Measurements from ENCODE around the gene ERRFI1. TPM values are rescaled to one million over a fixed set of nuclear protein-coding genes. Genes with fewer than 3 reads are reported as not detected.

The ERRFI1 gene
- total RNA-seq, 1 donor from 2014 or later, result 2.0 TPM

DNA sequence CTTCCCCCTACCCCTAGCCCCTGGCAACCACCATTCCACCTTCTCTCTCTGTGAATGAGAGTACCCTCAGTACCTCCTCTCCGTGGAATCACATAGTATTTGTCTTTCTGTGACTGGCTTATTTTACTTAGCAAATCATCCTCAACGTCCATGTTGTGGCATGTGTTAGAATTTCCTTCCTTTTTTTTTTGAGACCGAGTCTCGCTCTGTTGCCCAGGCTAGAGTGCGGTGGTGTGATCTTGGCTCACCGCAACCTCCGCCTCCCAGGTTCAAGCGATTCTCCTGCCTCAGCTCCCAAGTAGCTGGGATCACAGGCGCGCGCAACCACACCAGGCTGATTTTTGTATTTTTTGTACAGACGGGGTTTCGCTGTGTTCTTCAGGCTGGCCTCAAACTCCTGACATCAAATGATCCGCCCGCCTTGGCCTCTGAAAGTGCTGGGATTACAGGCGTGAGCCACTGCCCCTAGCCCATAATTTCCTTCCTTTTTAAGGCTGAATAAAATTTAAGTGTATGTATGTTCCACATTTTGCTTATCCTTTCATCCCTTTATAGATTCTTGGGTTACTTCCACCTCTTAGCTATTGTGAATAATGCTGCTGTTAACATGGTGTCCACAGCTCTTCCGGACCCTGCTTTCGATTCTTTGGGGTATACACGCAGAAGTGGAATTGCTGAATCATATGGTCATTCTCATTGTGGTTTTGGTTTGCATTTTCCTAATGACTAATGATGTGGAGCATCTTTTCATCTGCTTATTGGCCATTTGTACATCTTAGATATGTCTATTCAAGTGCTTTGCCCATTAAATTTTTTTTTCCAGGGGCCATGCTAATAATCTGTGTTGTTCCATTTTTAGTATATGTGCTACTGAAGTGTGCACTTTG is 32.3 kb downstream of the ERRFI1 start:
- Mint-ChIP-seq H3K4me3 (no peak overlapping the region), H3K4me1 (no peaks in the 10 kb centered on the region), H3K27ac (no peak overlapping the region), H3K27me3 (no peaks in the 10 kb centered on the region), H3K36me3 (ENCODE audit: low read depth) (peaks cover 20% of the 10 kb centered on the region), H3K9me3 (no peaks in the 10 kb centered on the region)
- DNase-seq, result no peak
- intact Hi-C loops (cut with micrococcal nuclease), result no loop called here

DNA sequence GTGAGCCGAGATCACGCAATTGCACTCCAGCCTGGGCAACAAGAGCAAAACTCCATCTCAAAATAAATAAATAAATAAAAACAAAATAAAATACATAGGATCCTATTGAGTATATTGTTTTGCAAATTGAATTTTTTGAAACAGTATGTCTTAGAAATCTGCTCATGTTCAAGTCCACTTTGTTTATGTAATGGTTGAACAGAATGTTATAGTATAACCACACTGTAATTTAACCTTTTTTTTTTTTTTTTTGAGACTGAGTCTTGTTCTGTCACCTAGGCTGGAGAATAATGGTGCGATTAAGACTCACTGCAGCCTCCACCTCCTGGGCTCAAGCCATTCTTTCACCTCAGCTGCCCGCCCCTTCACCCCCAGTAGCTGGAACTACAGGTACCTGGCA is 33.2 kb downstream of the ERRFI1 start:
- no peaks in the 10 kb centered on the region for H3K4me1 Mint-ChIP-seq
- no peak overlapping the region for H3K27ac Mint-ChIP-seq
- no peaks in the 10 kb centered on the region for H3K27me3 Mint-ChIP-seq
- no peaks in the 10 kb centered on the region for H3K9me3 Mint-ChIP-seq
- no peak overlapping the region for H3K4me3 Mint-ChIP-seq
- intact Hi-C loops (cut with micrococcal nuclease), result no loop called here
- DNase-seq, result no peak
- peaks cover 21% of the 10 kb centered on the region for H3K36me3 Mint-ChIP-seq (ENCODE audit: low read depth)

DNA sequence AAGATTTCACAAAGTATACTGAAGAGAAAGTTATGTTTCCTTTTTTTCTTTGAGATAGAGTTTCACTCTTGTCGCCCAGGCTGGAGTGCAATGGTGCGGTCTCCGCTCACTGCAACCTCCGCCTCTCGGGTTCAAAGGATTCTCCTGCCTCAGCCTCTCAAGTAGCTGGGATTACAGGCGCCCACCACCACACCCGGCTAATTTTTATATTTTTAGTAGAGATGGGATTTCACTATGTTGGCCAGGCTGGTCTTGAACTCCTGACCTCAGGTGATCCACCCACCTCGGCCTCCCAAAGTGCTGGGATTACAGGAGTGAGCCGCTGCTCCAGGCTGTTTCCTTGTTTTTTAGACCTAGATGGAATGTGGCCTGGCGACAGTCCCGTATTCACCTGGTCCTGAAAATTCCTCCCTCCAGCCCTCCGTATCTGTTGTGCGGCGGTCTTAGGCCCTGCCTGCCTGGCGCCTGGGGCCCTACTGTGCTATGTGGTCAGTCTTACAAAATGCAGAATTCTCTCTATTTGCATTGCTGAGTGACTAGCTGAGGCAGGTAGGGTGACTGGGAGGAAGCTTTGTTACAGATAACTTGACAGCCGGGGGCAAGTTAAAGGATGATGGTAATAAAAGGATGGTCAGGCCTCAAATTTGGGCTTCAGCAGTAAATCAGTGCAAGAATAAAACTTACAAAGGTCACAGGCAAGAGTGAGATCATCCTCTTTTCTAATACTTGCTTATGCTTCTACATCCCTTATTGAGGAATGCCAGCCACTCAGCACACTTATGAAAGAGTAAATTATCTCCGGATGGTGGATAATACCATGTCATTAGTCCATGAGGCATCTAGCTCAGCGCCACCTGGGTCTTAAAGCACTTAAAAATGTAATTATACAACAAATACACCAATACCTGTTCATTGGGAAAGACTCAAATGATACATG is 34.3 kb downstream of the ERRFI1 start:
- no peaks in the 10 kb centered on the region for H3K4me1 Mint-ChIP-seq
- H3K27ac Mint-ChIP-seq, result no peak overlapping the region
- no peaks in the 10 kb centered on the region for H3K9me3 Mint-ChIP-seq
- peaks cover 23% of the 10 kb centered on the region for H3K36me3 Mint-ChIP-seq (ENCODE audit: low read depth)
- no peaks in the 10 kb centered on the region for H3K27me3 Mint-ChIP-seq
- no peak overlapping the region for H3K4me3 Mint-ChIP-seq
- intact Hi-C loops (cut with micrococcal nuclease), result no loop called here
- no peak for DNase-seq

DNA sequence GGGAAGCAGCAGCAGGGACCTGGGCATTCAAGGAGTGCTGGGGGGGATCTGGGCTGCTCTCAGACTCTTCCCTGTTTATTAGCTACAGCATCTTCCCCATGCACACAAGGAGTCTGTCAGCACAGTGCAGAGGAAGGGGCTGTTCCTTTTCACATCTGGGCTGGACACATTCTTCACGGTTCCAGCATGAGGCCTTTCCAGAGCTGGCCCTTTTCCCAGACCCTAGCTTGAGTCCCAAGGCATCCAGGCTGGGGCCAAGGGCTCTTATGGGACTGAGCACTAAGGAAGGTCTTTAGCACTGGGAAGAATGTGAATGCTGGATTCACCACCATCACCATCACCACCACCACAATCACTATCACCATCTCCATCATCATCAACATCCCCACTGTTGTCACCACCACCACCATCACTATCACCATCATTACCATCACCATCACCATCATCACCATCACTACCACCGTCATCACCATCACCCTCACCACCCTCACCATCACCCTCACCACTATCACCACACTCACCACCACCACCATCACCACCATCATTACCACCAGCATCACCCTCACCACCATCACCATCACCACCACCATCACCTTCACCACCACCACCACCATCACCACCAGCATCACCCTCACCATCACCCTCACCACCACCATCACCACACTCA is 36.2 kb downstream of the ERRFI1 start:
- no peak overlapping the region for H3K27ac Mint-ChIP-seq

DNA sequence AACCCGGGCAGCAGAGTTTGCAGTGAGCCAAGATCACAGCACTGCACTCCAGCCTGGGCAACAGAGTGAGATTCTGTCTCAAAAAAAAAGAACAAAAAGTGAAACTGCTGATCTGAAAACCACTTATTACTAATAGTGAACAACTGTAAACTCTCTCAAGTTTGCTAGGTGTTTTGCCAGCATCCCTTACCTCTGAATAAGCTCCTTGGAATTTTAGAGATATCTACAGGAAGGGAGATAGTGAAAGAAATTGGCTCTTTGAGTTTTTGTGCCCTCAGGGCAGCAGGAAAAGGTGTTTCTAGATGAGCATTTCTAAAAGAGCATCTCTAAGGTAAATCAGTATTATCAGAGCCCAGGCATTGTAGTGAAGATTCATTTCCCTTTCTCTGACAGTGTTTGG is 37.5 kb downstream of the ERRFI1 start:
- H3K36me3 Mint-ChIP-seq (ENCODE audit: low read depth), result peaks cover 48% of the 10 kb centered on the region

More for the DNA sequence above, 36.2 kb downstream of the ERRFI1 start:
- Mint-ChIP-seq H3K4me3 (no peak overlapping the region), H3K36me3 (ENCODE audit: low read depth) (peaks cover 37% of the 10 kb centered on the region), H3K27me3 (no peaks in the 10 kb centered on the region), H3K4me1 (peaks cover 1% of the 10 kb centered on the region), H3K9me3 (no peaks in the 10 kb centered on the region)
- no peak for DNase-seq
- intact Hi-C loops (cut with micrococcal nuclease), result no loop called here

DNA sequence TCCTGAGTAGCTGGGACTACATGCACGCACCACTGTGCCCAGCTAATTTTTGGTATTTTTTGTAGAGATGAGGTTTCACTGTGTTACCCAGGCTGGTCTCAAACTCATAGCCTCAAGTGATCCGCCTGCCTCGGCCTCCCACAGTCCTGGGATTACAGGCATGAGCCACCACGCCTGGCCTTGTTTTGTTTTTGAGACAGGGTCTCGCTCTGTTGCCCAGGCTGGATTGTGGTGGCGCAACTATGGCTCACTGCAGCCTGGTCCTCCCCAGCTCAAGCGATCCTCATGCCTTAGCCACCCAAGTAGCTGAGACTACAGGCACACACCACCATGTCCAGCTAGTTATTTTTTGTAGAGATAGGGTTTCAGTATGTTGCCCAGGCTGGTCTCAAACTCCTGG is 38.6 kb downstream of the ERRFI1 start:
- Mint-ChIP-seq H3K4me3 (no peak overlapping the region), H3K27me3 (no peaks in the 10 kb centered on the region), H3K9me3 (no peaks in the 10 kb centered on the region), H3K4me1 (peaks cover 3% of the 10 kb centered on the region), H3K27ac (no peak overlapping the region), H3K36me3 (ENCODE audit: low read depth) (peaks cover 49% of the 10 kb centered on the region)
- DNase-seq, result no peak
- intact Hi-C loops (cut with micrococcal nuclease), result no loop called here

More for the DNA sequence above, 37.5 kb downstream of the ERRFI1 start:
- Mint-ChIP-seq H3K27me3 (no peaks in the 10 kb centered on the region), H3K9me3 (no peaks in the 10 kb centered on the region), H3K4me1 (peaks cover 1% of the 10 kb centered on the region), H3K4me3 (no peak overlapping the region), H3K27ac (no peak overlapping the region)
- DNase-seq, result no peak
- intact Hi-C loops (cut with micrococcal nuclease), result no loop called here

DNA sequence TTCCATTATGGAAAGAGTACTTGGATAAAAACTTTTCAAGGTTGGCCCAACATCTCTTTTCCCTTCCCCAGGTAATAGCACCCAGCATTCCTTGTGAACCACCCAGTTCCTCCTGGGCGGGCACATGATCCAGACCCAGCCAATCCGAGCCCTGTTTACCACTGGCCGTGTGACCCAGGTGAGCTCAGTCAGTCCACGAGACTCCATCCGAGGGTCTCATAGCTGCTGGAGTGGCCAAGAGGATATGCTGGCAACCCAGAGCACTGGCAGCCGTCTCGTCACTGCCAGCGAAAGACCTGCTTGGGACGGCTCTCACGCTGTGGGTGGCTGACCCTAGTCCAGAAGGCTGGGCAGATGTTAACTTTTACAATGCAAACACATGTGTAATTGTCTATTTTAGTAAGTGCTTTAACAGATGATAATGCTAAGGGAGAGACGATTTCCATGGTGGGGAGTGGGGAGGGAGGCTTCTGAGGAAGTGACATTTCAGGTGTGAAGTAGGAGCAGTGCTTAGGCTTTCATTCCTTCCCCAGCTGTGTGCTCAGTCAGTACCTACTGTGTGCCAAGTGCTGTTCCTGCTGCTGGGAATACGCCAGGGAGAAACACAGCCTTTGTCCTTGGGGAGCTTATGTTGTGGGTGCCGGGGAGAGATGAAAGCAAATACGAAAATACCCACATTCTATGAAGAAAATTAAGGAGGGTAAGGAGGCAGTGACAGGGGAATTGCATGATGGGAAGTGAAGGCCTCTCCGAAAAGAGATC is 40.1 kb downstream of the ERRFI1 start:
- Mint-ChIP-seq H3K9me3 (no peaks in the 10 kb centered on the region), H3K27me3 (no peaks in the 10 kb centered on the region), H3K4me3 (no peak overlapping the region), H3K4me1 (peaks cover 7% of the 10 kb centered on the region), H3K36me3 (ENCODE audit: low read depth) (peaks cover 54% of the 10 kb centered on the region), H3K27ac (no peak overlapping the region)
- DNase-seq, result no peak
- intact Hi-C loops (cut with micrococcal nuclease), result no loop called here

DNA sequence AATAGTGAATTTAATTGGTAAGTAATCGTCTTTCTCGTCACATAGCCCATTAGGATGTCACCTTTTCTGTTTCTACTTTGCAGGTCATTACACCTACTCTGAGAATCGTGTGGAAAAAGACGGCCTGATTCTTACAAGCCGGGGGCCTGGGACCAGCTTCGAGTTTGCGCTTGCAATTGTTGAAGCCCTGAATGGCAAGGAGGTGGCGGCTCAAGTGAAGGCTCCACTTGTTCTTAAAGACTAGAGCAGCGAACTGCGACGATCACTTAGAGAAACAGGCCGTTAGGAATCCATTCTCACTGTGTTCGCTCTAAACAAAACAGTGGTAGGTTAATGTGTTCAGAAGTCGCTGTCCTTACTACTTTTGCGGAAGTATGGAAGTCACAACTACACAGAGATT is 41.3 kb downstream of the ERRFI1 start:
- intact Hi-C loops (cut with micrococcal nuclease), result no loop called here
- peaks cover 56% of the 10 kb centered on the region for H3K36me3 Mint-ChIP-seq (ENCODE audit: low read depth)
- no peaks in the 10 kb centered on the region for H3K9me3 Mint-ChIP-seq

DNA sequence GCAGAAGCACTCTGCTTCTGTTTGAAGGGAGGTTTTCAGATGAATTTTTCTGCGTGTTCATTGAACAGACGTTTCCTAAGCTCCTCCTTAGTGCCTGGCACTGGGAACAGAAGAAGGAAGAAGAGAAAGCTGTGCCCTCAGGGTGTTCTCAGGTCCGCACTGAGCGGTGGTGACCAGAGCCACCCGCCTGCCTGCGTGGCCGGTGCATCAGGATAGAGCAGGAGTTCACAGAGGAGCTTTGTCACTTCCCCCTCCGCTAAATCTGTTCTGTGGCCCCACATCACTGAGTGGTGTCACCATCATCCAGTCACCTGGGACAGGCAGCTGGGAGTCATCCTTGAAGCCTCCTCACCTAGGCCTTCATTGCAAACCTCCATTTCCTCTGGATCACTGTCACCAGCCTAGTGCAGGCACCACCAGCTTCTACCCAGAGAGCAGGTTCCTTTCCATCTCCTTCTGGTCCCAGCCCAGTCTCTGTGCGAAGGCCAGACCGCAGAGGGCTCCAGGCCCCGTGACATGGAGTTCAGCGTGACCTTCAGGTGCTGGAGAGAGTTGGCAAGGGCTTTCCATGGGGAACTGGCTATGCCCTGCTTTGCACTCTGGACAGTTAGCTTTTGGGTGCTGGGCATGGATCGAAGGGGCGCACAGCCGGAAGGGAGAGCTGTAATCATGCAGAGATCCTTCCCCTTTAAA is 42.9 kb downstream of the ERRFI1 start:
- H3K4me1 Mint-ChIP-seq, result peaks cover 9% of the 10 kb centered on the region
- peaks cover 62% of the 10 kb centered on the region for H3K36me3 Mint-ChIP-seq (ENCODE audit: low read depth)

More for the DNA sequence above, 41.3 kb downstream of the ERRFI1 start:
- H3K4me3 Mint-ChIP-seq, result no peak overlapping the region
- H3K27me3 Mint-ChIP-seq, result no peaks in the 10 kb centered on the region
- no peak for DNase-seq
- peaks cover 9% of the 10 kb centered on the region for H3K4me1 Mint-ChIP-seq
- no peak overlapping the region for H3K27ac Mint-ChIP-seq

DNA sequence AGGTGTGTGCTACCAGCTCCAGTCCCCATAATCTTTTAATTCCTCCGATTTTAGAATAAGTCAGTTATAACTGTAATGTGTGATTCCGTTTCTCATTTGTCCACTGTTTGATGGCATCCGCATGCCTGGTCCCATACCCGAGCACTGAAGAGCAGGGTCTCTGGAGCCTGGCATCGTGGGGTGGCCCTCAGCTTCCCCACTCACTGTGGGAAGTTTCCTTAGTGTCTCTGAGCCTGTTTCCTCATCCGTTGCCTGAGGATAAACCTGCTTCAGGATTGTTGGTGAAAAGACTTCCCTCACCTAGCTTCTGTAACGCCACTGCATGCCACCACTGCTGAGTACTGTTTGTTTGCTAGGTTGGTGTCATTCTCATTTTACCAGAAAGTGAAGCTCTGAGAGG is 45.1 kb downstream of the ERRFI1 start:
- Mint-ChIP-seq H3K27me3 (no peaks in the 10 kb centered on the region), H3K4me3 (no peak overlapping the region), H3K9me3 (no peaks in the 10 kb centered on the region), H3K4me1 (peaks cover 7% of the 10 kb centered on the region), H3K36me3 (ENCODE audit: low read depth) (peaks cover 61% of the 10 kb centered on the region), H3K27ac (no peak overlapping the region)
- intact Hi-C loops (cut with micrococcal nuclease), result no loop called here
- no peak for DNase-seq

More for the DNA sequence above, 42.9 kb downstream of the ERRFI1 start:
- no peak for DNase-seq
- Mint-ChIP-seq H3K9me3 (no peaks in the 10 kb centered on the region), H3K27ac (no peak overlapping the region), H3K27me3 (no peaks in the 10 kb centered on the region), H3K4me3 (no peak overlapping the region)
- intact Hi-C loops (cut with micrococcal nuclease), result loop anchor here (2.0 kb wide), 1 partner anchor 32 kb away; no protein-coding TSS in a partner anchor

DNA sequence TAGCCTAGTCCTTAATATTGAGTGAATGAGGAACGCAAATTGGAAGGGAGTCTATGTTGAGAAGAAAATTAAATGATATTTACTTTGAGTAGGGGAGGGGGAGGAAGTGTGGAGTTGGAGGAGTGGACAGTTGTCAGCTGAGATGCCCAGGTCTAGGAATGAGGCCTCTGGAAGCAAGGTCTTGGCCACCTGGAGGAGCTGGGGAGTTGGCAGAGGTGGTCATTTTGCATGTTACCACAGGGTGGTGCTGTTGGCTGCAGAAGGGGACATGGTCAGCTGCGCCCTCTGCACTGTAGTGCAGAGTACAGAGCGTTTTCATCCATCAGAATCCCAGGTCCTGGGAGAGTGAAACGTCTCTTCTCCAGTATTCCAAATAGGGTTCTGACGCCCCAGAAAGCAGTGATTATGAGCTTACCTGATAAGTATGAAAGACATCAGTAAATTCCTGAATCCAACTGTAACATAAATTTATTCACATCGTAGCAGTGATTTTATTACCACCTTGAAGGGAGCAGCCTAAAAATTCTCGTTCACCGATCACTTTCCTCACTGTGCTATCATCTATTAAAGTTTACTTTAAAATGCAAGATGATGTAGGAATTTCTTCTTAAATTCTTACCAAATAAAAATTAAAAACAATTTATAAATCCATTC is 50.8 kb downstream of the ERRFI1 start:
- Mint-ChIP-seq H3K27ac (no peak overlapping the region), H3K4me1 (peaks cover 2% of the 10 kb centered on the region), H3K27me3 (no peaks in the 10 kb centered on the region), H3K4me3 (no peak overlapping the region), H3K9me3 (no peaks in the 10 kb centered on the region), H3K36me3 (ENCODE audit: low read depth) (peaks cover 62% of the 10 kb centered on the region)
- DNase-seq, result peak; percentile 75
- intact Hi-C loops (cut with micrococcal nuclease), result no loop called here

DNA sequence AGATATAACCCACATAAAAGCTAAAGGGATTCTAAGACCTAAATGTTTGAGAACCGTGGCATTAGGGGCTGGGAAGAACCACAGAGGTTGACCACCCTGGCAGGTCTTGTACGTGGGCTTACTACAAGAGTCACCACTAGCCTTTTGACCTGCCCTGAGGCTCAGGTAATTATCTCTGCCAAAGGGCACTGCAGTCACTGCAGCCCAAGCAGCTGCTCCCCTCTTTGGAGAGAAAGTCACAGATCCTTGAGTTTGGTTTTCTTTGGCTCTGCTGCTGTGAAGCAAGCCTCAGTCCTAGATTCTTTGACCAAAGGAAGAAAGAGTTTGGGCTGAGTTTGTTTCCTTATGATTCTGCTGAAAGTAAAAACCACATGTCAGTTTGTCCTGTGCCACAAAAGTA is 53.0 kb downstream of the ERRFI1 start:
- H3K9me3 Mint-ChIP-seq, result no peaks in the 10 kb centered on the region
- H3K4me1 Mint-ChIP-seq, result no peaks in the 10 kb centered on the region
- H3K27me3 Mint-ChIP-seq, result no peaks in the 10 kb centered on the region
- peaks cover 57% of the 10 kb centered on the region for H3K36me3 Mint-ChIP-seq (ENCODE audit: low read depth)
- intact Hi-C loops (cut with micrococcal nuclease), result no loop called here
- H3K27ac Mint-ChIP-seq, result no peak overlapping the region
- no peak overlapping the region for H3K4me3 Mint-ChIP-seq
- no peak for DNase-seq

All from activated CD4-positive, alpha-beta T cell treated with anti-CD3 and anti-CD28 coated beads, Interleukin-2, amount 10 ng/mL, durations not matched to agents 24 days and 14 days (primary cell).